ENCODE measurements around the gene NCAN. TPM values are rescaled to one million over a fixed set of nuclear protein-coding genes. Genes with fewer than 3 reads are reported as not detected.
"Not testable (repeated sequence)": the region's sequence is repeated elsewhere in the genome, so short reads cannot be mapped to it uniquely, and the experiment has no call there.

The NCAN gene
- total RNA-seq, 4 donors from 2014 or later, result 0.19 to 0.31 TPM; not detected in 2

DNA sequence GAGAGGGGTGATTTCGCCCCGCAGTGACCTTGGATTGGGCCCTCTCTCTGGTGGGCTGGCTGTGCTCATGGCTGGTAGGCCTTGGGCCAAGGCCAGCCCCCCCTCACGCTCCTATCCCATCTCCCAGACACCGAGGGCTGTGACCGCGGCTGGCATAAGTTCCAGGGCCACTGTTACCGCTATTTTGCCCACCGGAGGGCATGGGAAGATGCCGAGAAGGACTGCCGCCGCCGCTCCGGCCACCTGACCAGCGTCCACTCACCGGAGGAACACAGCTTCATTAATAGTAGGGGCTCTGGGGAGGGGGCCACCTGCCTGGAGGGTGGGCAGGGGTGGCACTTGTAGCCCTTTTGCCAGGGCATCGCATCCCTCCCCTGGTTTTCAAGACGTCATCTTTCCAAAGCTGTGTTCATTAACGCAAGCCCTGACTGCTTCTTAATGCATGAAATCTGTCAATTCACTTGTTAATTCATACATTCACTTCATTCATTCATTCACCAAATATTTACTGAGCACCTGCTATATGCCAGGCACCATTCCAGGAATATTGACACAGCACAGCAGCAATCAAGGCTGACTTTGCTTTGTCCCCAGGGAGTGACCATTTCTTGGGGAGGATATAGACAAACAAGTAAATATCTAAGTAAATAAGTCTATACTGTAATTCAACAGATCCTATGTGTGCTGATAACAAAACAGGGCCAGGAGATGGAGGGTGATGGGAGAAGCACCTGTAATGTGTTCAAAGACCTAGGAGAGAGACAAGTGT is 26.6 kb downstream of the NCAN start:
- no peak for ATAC-seq
- H3K36me3 ChIP-seq, result no peaks in the 10 kb centered on the region
- no peak overlapping the region for H3K27ac ChIP-seq
- H3K4me3 ChIP-seq, result no peak overlapping the region
- TF ChIP-seq EP300 (IDR thresholded peaks at IDR 0.05) (no peak), POLR2A (IDR thresholded peaks at IDR 0.05) (no peak), POLR2AphosphoS5 (IDR thresholded peaks at IDR 0.05) (no peak)
- TF ChIP-seq, protein P1, sequence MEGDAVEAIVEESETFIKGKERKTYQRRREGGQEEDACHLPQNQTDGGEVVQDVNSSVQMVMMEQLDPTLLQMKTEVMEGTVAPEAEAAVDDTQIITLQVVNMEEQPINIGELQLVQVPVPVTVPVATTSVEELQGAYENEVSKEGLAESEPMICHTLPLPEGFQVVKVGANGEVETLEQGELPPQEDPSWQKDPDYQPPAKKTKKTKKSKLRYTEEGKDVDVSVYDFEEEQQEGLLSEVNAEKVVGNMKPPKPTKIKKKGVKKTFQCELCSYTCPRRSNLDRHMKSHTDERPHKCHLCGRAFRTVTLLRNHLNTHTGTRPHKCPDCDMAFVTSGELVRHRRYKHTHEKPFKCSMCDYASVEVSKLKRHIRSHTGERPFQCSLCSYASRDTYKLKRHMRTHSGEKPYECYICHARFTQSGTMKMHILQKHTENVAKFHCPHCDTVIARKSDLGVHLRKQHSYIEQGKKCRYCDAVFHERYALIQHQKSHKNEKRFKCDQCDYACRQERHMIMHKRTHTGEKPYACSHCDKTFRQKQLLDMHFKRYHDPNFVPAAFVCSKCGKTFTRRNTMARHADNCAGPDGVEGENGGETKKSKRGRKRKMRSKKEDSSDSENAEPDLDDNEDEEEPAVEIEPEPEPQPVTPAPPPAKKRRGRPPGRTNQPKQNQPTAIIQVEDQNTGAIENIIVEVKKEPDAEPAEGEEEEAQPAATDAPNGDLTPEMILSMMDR (IDR thresholded peaks at IDR 0.05), result no peak
- H3K9me3 ChIP-seq, result peaks cover 0 to 32% (median 0%) of the 10 kb centered on the region in 3 donors
- H3K27me3 ChIP-seq, result peaks cover 62% of the 10 kb centered on the region
- no peaks in the 10 kb centered on the region for H3K4me1 ChIP-seq
- 60 to 84% methylated on average over 4 to 5 of the region's 18 CpGs for WGBS, 2 donors (ENCODE audit: low coverage in 1 of 2)

DNA sequence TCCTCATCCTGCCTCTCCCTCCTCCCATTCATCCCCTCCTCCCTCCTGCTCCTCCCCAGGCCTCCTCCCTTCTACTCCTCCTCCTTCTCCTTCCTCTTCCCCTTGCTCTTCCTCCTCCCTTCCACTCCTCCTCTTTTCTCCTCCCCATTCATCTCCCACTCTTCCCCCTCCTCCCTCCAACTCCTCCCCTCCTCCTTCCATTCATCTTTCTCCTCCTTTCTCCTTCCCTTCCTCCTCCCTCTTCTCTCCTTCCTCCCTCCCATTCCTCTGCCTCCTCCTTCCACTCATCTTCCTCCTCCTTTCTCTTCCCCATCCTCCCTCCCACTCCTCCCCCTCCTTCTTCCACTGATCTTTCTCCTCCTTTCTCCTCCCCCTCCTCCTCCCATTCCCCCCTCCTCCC is 27.9 kb downstream of the NCAN start:
- TF ChIP-seq POLR2AphosphoS5 (IDR thresholded peaks at IDR 0.05) (no peak), EP300 (IDR thresholded peaks at IDR 0.05) (no peak), POLR2A (IDR thresholded peaks at IDR 0.05) (no peak)
- TF ChIP-seq, protein P1 (IDR thresholded peaks at IDR 0.05), result no peak
- no peak for ATAC-seq
- Histone ChIP-seq H3K4me3 (no peak overlapping the region), H3K9me3 (peaks cover 0 to 19% (median 0%) of the 10 kb centered on the region in 3 donors), H3K4me1 (no peaks in the 10 kb centered on the region), H3K27me3 (peaks cover 55% of the 10 kb centered on the region), H3K36me3 (no peaks in the 10 kb centered on the region), H3K27ac (no peak overlapping the region)

DNA sequence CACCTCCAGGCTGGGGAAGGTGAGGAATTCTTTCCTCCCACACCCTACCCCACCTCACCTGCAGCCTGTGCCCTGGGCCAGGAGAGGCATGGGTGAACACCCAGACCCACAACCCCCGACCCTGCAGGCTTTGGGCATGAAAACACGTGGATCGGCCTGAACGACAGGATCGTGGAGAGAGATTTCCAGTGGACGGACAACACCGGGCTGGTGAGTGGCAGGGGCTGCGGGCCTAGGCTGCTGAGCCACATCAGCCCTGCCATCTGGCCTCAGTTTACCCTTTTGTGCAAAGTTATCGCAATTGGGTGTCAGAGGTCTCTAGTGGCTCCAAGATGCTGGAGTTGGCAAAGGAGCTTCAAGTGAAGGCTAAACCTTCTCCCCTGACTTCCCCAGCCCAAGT is 28.7 kb downstream of the NCAN start:
- peaks cover 0 to 11% (median 0%) of the 10 kb centered on the region in 3 donors for H3K9me3 ChIP-seq
- peaks cover 52% of the 10 kb centered on the region for H3K27me3 ChIP-seq
- TF ChIP-seq, protein P1 (IDR thresholded peaks at IDR 0.05), result no peak
- TF ChIP-seq EP300 (IDR thresholded peaks at IDR 0.05), result no peak
- no peak for TF ChIP-seq POLR2AphosphoS5 (IDR thresholded peaks at IDR 0.05)
- no peak for TF ChIP-seq POLR2A (IDR thresholded peaks at IDR 0.05)
- H3K27ac ChIP-seq, result no peak overlapping the region
- H3K4me3 ChIP-seq, result no peak overlapping the region
- no CpG with 5 or more reads among the region's 9 CpGs for WGBS, 2 donors (ENCODE audit: low coverage in 1 of 2)
- ATAC-seq, result no peak
- H3K36me3 ChIP-seq, result no peaks in the 10 kb centered on the region
- H3K4me1 ChIP-seq, result no peaks in the 10 kb centered on the region

DNA sequence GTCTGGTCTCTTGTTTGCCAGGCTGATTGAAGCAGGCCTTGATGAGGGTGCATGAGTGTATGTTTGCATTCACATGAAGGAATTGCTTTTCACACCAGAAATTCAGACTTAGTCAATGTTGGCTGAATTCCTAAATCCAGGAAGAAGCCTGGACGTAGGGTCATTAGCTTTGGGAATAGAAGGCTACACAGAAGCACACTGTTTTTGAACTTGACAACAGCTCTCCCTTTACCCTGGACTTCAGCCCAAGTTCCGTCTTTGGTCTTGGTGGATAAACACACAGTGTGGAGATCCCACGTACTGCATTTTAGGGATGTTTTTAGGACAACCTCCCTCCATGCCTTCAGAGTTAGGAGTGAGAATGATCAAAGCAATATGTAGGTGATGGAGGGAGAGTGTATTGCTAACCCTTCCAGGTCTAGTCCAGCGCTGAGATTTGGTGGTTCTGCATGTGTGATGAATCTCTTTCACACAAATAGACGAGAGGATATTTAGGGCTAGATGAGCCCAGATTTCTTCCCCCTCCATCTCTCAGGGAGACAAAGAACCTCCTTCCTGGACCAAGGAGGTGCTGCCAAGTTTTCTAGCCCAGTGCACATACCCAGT is 38.5 kb downstream of the NCAN start:
- no peaks in the 10 kb centered on the region for H3K4me1 ChIP-seq
- ATAC-seq, result no peak
- no peak for TF ChIP-seq POLR2AphosphoS5 (IDR thresholded peaks at IDR 0.05)
- TF ChIP-seq POLR2A (IDR thresholded peaks at IDR 0.05), result no peak
- TF ChIP-seq, protein P1 (IDR thresholded peaks at IDR 0.05), result no peak
- no peak for TF ChIP-seq EP300 (IDR thresholded peaks at IDR 0.05)
- no peak overlapping the region for H3K4me3 ChIP-seq
- peaks cover 59% of the 10 kb centered on the region for H3K27me3 ChIP-seq
- H3K36me3 ChIP-seq, result no peaks in the 10 kb centered on the region
- no peaks in the 10 kb centered on the region for H3K9me3 ChIP-seq
- no peak overlapping the region for H3K27ac ChIP-seq
- WGBS, 2 donors (ENCODE audit: low coverage in 1 of 2), result 3 to 27% methylated on average over 3 to 5 of the region's 5 CpGs

DNA sequence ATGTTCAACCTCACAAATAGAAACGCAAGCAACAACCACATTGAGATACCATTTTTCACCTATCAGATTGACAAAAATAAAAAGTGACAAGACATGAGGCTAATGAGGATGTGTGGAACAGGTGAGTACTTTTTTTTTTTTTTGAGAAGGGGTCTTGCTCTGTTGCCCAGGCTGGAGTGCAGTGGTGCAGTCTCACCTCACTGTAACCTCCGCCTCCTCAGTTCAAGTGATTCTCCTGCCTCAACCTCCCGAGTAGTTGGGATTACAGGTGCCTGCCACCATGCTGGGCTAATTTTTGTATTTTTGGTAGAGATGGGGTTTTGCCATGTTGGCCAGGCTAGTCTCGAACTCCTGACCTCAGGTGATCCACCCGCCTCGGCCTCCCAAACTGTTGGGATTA is 41.7 kb downstream of the NCAN start:
- not testable (repeated sequence) for H3K9me3 ChIP-seq, ATAC-seq, H3K27ac ChIP-seq, H3K4me1 ChIP-seq, H3K36me3 ChIP-seq, H3K4me3 ChIP-seq
- 83 to 89% methylated on average over 3 of the region's 6 CpGs for WGBS, 2 donors (ENCODE audit: low coverage in 1 of 2)
- H3K27me3 ChIP-seq, result peaks cover 90% of the 10 kb centered on the region
